ENCODE results near the gene ABTB2. TPM values are rescaled to one million over a fixed set of nuclear protein-coding genes. Genes with fewer than 3 reads are reported as not detected.
A peak's percentile ranks its signal among the peaks of the same experiment; 100 is the strongest.
"Not testable (repeated sequence)": the region's sequence is repeated elsewhere in the genome, so short reads cannot be mapped to it uniquely, and the experiment has no call there.

ABTB2 gene
- polyA plus RNA-seq, 1 donor, result 8.7 TPM

DNA sequence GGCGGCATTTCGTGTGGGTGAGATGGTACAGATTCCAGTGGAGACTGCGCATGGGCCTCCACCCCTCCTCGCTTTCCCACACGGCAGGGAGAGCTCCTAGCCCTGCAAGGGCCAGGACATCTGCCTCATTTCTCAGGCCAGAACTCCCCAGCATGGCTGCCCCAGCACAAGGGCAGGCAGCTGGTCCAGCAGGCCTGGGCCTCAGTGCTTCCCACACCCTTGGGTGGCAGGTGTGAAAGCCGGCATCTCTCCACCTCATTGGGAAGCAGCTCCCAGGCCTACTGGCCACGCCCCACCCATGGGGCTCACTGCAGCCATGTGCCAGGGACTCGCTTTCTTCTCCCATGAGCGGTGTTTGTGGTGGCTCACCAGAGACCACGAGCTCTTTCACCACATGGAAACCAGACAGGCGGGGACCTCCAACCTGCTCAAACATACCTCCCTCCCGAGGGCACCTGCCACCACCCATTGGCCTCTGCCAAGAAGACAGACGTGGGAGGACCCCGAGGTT, 173.2 kb downstream of the ABTB2 start:
- no peak for DNase-seq

DNA sequence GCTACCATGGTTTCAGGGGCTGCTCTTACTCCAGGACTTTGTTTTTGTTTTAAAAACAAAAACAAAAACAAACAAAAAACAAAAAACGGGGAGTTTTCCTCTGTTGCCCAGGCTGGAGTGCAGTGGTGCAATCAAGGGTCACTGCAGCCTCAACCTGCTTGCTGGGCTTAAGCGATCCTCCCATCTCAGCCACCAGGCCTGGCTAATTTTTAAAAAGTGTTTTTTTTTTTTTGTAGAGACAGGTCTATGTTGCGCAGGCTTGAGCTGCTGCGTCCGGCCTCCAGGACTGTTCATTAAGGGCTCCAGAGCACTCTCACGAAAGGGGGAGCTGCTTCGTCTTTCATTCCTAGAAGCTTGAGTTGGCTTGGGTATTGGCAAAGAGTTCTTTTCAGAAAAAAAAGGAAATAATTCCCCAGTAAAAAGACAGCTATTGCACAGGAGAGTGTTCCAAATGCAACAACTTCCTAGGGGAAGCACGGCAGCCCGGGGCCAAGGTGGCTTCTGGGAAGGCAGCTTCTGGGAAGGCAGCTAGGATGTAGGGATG, 173.9 kb downstream of the ABTB2 start:
- DNase-seq, result no peak

DNA sequence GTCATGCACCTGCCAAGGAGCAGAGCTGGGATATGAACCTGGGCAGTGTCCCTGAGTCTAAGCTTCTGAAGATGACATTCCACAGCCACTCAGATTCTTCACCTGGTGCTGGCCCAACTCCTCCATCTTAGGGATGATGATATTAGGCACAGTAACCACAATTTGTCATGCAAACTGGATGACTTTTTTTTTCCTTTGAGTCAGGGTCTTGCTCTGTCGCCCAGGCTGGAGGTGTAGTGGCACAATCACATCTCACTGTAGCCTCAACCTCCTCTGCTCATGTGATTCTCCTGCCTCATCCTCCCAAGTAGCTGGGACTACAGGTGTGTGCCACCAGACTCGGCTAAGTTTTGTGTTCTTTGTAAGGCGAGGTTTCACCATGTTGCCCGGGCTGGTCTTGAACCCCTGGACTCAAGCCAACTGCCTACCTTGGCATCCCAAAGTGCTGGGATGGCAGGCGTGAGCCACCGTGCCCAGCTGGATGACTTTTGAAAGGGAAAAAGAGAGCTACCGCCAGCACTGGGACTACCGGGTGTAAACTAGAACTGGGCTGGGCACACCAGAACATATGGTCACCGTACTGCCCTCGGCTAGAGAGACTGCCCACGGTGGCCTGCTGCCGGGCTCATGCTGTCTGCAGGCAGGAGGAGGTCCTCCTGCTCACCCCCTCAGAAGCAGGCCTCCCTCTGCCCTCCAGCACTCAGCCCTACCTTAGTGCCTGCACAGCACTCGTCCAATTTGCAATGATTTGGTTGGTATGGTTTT, 174.7 kb downstream of the ABTB2 start:
- no peak for DNase-seq

DNA sequence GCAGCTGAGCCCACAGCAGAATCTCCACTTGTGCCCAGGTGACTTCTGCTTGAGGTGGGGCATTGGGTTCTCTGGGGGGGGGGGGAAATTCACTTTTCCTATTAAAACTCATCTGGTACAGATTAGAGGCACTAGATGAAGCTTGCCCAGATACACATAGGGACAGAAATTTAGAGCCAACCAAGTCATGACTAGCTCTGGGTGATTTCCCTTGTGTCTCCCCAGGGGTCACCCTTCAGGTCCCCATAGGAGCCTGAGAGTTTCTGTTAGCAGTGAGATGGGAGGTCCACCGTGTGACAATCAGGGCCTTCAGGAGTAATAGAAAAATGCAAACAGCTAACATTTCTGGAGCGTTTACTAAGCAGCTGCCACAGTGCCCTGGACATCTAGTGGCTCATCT, 175.4 kb downstream of the ABTB2 start:
- DNase-seq, result no peak

DNA sequence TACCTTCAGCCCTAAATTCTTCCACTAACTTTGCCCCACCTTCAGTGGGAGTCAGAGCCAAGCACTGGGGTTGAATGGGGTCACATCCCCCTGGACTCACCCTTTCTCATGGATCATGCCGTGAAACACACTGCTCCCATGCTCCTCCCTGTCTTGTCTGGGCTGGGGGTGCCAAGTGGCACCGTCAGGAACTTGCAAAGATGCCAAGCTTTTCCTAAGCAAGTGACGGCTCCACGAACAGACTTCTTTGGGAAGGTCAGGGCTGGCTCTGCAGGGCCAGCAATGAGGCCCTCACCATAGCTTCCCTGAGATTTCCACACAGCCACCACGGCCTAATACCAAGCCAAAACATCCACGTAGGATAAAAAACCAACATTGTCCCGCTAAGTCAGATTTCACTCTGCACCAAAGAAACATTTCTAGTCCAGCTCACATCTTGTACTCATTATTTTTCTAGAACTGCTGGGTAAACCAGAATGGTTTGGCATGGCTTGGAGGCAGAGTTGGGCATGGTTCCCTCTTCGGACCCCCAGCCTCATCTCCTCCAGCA, 175.9 kb downstream of the ABTB2 start:
- no peak for DNase-seq

DNA sequence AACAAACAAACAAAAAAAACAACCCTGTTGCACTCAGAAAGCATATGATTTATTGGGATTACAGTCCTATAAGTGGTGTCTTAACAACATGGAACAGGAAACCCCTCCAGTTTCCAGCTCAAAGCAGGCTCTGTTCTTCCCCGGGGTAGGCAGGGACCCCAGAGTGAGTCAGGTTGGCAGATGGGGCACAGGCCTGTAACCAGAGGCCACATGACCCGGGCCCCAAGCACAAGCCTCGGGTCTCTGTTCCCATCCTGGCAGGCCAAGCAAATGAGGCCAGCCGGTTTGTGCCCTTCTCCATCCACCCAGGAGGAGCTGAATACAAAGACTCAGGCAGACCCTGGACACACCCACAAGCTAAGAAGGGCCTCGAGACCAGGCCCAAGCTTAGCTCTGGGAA, 176.6 kb downstream of the ABTB2 start:
- no peak for DNase-seq

DNA sequence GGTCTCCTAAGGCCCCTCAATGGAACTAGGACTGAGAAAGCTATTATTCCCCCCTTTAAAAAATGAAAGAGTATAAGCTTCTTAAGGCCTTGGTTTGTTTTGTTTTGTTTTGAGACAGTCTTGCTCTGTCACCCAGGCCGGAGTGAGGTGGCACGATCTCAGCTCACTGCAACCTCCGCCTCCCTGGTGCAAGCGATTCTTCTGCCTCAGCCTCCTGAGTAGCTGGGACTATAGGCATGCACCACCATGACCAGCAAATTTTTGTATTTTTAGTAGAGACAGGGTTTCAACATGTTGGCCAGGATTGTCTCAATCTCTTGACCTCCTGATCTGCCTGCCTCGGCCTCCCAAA, 177.0 kb downstream of the ABTB2 start:
- DNase-seq, result not testable (repeated sequence)

DNA sequence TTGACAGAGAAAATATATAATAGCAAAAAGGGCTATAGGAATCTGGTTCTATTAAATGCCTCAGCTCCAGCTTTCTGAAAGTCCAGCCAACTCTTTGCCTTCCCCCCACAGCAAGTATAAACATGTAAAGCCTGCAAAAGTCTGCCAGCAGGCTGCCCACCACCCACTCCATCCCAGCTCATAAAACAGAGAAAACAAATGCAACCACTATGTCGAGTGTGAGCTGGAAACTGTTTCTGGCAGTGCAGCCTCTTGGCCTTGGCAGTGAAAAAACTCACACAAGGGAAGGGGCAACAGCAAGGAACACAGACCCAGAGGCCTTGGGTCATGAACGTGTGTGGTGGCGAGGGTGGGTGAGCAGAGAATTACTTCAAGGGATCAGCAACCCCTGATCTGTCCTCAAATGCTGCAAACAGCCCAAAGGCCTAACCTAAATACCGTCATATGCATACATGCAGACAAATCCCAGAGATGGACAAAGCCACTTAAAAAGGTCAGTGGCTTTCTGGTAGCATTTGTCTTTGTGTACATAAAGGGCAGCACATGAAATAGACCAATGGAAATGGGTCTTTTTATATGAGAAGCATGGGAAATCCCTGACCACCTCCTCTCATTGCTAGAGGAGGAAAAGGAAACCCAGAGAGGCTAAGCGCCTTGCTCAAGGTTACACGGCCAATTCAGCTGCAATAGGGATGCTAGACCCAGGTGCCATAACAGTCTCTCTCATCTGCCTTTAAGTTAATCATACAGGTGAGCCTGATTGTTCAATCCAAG, 177.6 kb downstream of the ABTB2 start:
- no peak for DNase-seq

DNA sequence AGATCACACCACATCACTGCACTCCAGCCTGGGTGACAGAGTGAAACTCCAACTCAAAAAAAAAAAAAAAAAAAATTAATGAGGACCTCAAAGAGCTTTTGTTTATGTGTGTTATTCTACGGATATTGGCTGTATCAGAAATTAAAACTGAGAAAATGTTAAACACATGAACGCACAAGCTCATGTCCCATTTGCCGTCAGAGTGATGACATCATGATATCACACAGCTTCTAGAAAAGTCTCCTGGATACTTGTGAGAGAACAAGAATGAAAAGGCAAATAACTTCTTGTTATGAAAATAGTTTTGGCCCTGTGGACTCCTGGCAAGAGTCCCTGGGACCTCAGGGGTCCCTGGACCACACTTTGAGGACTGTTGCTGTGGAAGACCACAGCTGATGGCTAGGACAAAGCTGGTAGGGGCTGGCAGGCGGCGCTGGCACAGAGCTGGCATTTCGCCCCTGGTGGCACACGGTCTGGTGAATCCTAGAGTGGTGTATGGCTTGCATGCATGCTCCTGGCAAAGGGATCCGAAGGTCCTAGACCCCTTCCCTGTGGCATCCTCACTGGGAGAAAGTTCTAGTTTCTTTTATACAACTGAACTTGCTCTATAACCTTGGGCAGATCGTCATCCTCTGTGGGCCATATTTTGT, 178.7 kb downstream of the ABTB2 start:
- no peak for DNase-seq

DNA sequence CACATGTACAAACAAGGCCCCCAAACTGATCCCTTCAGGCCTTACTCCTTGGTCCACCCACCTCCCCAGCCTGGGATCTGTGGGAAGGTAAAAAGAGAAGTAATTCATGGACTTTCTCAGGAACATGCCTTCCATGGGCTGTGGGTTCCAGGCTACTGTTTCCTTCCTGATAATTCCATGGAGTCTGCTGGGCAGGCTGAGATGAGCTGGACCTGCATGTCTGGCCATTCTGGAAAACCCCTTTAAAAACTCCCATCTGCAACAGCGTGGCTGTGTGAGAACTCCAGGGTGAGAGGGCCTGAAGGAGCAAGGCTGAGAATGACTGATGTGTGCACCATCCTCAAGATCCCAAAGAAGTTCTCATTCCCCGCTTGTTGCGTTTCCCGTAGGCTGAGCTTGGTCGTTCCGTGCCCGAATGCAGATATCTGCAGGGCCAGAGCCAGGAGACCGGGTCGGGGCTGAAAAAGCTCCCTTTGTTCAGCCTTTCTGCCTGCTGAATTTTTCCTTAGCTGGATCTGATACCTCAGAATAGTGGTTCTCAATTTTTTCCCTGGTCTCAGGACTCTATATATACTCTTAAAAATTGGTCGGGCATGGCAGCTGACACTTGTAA, 179.5 kb downstream of the ABTB2 start:
- no peak for DNase-seq

DNA sequence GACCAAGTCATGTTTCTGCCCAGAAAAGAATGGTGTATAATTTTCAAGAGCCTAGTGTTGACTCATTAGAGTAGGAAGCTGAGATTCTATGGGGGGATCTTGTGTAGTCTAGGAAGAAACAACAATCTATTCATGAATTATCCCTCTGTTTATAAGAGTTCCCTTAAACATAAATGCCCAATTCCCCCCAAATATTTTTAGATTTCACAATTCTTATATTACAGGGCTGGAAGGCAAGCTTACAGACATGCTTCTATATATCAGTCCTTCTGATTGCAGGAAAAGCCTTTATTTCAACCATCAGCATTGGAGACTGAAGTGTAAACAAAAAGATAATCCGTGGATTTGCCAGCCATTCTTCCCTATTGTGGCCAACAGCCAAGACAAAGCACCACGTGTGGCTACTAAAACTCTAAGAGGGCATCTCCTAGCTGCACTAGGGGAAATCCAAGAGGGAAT, 181.0 kb downstream of the ABTB2 start:
- DNase-seq, result no peak

DNA sequence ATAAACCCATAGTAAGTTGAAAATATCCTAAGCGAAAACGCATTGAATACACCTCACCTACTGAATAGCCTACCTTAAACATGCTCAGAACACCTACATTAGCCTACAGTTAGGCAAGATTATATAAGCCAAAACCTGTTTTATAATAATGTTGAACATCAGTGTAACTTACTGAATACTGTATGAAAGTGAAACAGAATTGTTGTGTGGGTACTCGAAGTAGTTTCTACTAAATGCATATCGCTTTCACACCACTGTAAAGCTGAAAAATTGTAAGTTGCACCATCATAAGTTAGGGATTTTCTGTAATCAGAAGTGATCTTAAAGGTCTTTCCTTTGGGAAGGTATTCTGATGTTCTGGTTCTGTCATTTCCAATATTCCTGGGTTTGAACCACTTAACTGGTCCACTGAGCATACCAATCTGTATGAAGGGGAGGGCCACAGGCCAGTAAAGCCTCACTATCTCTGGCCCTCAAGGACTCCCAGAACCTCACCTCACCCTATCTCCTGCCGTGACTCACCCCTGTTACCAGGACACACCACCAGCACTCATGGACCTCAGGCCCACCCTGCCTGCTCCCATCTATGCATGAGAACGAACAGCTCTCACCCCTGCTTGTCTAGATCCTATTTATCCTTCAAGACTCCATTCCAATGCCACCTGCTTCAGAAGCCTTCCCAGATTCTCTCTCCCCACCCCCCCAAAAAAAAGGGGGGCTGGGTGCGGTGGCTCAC, 182.4 kb downstream of the ABTB2 start:
- DNase-seq, result no peak

DNA sequence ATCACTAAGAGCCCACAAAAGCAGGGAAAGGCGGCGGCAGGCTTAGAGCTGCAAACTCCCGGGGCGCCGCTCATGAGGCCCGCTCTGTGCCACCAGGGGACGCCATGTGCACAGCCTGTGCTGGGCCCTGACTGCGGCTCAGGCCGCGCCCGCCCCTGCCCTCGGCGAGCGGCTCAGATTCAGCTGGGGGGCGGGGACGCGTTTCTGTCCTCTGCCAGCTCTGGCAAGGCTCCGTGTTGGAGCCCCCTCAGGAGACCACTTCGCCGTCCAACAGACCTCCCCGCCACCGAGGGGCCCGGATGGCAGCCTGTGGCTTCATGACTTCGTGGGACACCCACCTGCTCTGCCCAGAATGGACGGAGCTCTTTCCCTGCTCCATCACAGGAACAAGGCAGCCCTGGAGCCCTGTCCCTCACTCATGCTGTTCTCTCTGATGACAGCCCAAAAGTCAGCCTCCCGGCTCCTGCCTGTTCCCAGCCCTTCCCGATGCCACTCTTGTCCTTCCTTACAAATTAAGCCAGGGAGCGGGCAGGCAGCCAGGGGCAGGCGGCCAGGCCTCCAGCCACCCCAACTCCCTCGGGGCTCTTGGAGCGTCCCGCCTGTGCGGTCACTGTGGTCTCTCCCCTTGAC, 183.3 kb downstream of the ABTB2 start:
- peak; percentile 87 for DNase-seq

DNA sequence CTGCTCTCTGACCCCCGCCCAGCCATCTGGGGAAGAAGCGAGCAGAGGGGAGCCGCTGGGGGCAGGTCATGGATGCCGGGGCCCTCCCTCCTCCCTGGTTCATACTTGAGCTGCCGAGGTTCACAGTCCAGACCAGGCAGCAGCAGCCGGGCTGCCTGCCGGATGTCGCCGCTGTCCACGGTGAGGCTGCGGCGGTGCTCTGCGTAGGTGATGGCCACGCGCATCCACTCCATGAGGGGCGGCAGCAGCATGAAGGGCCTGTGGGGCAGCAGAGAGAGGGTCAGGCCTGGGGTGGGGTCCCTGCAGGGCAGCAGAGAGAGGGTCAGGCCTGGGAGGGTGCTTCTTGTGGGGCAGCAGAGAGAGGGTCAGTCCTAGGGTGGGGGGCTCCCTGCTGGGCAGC, 184.8 kb downstream of the ABTB2 start:
- no peak for DNase-seq

DNA sequence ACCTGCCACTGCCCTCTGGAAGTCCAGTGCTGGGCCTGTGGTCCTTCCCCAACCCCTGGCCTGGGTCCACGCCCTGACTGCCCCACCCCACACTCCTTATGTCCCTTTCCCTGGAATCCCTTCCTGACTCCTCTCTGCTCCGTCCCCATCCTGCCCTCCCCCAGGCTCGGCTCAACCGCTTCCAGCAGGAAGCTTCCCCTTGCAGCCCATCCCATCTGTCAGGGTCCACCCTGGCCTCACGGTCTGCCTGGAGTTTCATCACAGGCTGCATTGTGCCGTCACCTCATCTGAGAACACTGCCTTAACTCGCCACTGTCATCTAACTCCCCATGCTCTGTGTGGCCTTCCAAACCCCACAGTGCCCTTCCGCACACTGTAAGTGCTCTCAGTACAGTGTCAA, 188.1 kb downstream of the ABTB2 start:
- no peak for DNase-seq

DNA sequence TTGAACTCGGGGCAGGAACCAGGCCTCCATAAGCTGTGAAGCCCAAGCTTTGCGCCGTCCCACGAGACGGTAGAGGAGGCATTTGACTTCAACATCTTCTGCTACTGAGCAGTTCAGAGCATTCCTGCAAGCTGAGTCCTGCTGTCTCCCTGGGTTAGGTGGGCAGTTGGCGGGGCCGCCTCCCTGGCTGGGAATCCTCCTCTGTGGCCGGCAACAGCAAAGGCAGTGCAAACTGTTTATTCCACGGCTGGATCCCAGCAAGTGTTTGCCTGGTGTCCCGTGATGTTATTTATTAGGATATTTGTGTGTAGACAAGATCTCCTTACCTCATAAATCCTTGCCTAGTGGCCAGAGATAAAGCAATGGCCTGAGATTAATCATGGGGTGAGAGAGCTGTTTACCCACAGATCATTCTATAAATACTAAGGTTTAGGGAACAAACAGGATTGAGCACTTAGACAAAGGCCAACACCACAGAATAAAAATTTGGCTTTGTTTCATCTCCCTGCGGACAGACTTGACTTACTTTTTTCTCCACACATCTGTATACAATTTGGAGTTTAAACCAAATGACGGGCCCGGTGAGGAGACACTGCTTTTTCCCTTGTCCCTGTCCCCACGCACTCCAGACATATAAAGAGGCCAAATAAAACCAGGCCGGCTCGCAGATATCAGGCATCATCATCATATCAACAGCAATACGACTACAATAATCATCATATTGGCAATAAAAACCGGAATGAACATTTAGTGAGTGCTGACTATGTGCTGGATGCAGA, 189.0 kb downstream of the ABTB2 start:
- no peak for DNase-seq

DNA sequence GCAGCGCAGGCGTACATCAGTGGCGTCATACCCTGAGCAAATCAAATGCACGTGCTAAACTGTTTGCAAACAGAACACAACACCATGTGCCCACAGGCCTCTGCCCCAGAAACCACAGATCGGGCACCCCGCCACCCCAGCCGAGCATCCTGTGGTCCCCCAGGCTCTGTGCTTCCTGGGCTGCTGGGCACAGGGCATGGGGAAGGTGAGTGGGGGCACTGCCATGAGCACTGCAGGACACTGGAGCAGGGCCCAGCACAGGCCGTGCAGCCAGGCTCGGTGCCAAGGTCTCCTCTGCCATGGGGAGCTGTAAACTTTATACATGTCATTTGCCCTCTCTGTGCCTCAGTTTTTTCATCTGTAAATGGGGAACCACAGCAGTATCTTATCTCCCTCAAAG, 189.8 kb downstream of the ABTB2 start:
- no peak for DNase-seq

DNA sequence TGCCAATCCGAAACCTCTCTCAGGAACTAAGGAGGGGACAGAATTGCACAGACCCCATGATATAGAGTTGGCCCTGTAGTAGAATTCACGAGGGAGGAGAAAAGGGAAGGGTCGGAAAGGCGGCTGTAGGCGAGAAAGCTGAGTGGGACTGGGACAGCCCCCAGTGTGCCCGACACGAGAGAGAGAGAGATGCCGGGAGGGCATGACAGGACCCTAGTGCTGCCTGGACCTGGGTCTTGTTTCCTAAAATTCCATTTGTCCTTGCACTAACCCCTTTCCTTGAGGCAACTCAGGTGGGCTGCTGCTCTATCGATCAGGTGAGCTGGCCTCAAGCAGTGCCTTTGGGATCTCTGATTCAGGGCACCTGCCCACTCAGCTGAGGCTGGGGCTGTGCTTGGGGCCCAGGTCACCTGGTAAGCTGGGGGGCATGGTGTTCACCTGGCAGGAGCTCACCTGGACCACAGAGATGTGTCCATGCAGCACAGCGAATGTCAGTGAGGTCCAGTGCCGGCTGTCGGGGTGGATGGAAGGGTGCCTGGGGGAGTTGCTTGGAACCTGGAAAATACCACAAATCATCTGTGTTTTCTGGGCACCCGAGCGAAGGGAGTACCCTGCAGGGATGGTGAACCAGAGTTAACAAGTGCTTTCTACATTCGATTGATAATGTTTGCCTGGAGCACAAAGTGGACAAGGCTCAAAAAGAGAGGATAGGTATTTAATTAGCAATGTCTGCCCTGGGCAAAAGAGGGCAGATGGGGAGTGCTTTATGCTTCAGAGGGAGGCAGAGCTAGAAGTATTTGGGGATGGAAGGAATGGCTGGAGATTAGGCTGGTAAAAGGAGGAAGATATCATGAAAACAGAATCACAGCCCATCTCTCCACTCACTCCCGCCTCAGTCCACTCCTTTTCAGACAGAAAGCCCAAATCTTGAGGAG, 190.7 kb downstream of the ABTB2 start:
- no peak for DNase-seq

Data from hindlimb muscle (tissue), 1 donor.